ELR (cell line): Measurements from ENCODE around the gene TMPRSS7.

Source experiments
- DNase-seq: peaks from one replicate; pipeline ENCODE4 v3.0.0-alpha.2; 2015; ENCODE audit warnings: low read depth

Gene TMPRSS7

GRCh38 chr3:112101916-112102315 lies 67.4 kb downstream of the TMPRSS7 start:
- peak; percentile 98 for DNase-seq

GRCh38 chr3:112104774-112105173 lies 70.2 kb downstream of the TMPRSS7 start:
- no peak for DNase-seq

GRCh38 chr3:112109322-112109721 lies 74.8 kb downstream of the TMPRSS7 start:
- DNase-seq = no peak

- peak; percentile 78 for DNase-seq
Observed at GRCh38 chr3:112111785-112112402, 77.4 kb downstream of the TMPRSS7 start.

- no peak for DNase-seq
Observed at GRCh38 chr3:112114576-112115160, 80.1 kb downstream of the TMPRSS7 start.

- DNase-seq = no peak
Observed at GRCh38 chr3:112115161-112115739, 80.7 kb downstream of the TMPRSS7 start.

GRCh38 chr3:112115806-112116383 lies 81.4 kb downstream of the TMPRSS7 start:
- no peak for DNase-seq

GRCh38 chr3:112116748-112117186 lies 82.2 kb downstream of the TMPRSS7 start:
- DNase-seq = no peak

GRCh38 chr3:112117415-112117814 lies 82.9 kb downstream of the TMPRSS7 start:
- DNase-seq = no peak

- no peak for DNase-seq
Observed at GRCh38 chr3:112117841-112118571, 83.5 kb downstream of the TMPRSS7 start.

GRCh38 chr3:112119962-112120836 lies 85.7 kb downstream of the TMPRSS7 start:
- no peak for DNase-seq

GRCh38 chr3:112121577-112122547 lies 87.3 kb downstream of the TMPRSS7 start:
- no peak for DNase-seq

GRCh38 chr3:112122870-112123269 lies 88.3 kb downstream of the TMPRSS7 start:
- DNase-seq = no peak

GRCh38 chr3:112123548-112123947 lies 89.0 kb downstream of the TMPRSS7 start:
- DNase-seq = no peak

- DNase-seq = no peak
Observed at GRCh38 chr3:112124907-112125607, 90.5 kb downstream of the TMPRSS7 start.

GRCh38 chr3:112126511-112126911 lies 92.0 kb downstream of the TMPRSS7 start:
- peak; percentile 19 for DNase-seq

- DNase-seq = no peak
Observed at GRCh38 chr3:112127522-112128494, 93.3 kb downstream of the TMPRSS7 start.
